HG03439 (cell line): ENCODE results near the gene USH1C.

Source experiments
- ATAC-seq: cut with Tn5 transposase; IDR thresholded peaks from one replicate; pipeline ENCODE4 v1.9.1; 2021; ENCODE audit warnings: mild to moderate bottlenecking, moderate library complexity; ENCODE audit not compliant: unreplicated experiment

Gene USH1C

DNA sequence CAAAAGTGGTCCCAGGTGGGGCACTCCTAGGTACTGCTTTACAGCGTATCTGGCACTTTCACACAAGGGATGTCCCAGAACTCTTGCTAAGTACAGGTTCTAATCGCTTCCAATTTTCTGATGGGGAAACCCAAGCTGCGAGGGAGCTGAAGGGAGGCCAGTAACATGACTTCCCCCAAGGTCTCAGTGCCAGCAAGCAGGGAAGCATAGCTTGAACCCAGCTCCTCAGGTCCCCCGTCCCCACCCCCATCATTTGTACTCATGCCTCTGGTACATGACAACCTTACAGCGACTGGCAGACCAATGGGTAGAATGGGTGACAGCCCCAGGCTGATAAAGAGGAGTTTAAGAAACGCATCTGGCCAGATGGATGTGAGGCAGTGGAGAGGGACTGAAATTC lies 66.9 kb downstream of the USH1C start:
- ATAC-seq, result no peak

DNA sequence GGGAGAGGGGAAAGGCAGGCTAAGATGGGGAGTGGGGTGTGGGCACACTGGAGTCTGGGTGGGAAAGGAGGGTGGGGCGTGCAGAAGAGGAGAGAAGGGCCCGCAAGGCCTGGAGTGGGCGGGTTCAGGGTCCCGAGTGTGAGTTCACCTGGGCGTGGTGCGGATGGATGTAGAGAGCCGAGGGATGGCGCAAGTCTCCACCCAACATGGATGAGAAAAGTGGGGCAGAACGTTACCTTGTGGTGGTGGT lies 67.2 kb downstream of the USH1C start:
- no peak for ATAC-seq

DNA sequence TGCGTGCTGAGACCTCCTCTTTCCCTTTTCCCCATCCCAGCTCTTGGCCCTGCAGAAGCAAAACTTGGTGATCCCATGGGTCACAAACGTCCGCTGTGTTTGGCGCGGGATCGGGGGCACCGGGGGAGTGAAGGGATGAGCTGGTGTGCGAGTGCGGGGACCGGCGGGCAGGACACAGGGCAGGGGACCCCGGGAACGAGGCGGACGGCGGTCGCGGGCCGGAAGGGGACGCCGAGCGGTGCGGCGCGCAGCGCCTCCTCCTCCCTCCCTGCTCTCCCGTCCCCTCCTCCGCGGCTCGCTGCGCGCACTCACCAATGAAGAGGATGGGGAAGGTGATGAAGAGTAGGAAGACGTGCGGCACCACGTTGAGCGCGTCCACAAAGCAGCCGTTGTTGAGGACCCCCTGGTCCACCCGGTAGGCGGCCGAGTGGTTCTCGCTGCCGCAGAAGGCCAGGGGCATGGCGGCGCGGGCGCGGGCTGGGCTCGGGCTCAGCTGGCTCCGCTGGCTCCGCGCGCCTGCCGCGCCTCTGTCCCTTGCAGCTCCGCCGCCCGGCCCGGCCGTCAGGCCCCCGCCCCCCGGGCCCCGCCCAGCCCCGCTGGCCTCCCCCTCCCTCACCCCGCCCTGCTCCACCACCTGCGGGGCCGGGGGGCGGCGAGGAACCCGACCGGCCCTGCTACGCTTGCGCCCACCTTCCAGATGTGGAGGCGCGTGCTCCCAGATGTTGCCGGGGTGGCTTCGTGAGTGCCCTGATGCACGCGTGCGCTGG lies 67.7 kb downstream of the USH1C start, which contains the start of gene ABCC8:
TSS of gene ABCC8 (minus strand) at position 529 of the 767 bp plus-strand sequence. CDS start at position 460, 69 bp downstream.
- no peak for ATAC-seq

DNA sequence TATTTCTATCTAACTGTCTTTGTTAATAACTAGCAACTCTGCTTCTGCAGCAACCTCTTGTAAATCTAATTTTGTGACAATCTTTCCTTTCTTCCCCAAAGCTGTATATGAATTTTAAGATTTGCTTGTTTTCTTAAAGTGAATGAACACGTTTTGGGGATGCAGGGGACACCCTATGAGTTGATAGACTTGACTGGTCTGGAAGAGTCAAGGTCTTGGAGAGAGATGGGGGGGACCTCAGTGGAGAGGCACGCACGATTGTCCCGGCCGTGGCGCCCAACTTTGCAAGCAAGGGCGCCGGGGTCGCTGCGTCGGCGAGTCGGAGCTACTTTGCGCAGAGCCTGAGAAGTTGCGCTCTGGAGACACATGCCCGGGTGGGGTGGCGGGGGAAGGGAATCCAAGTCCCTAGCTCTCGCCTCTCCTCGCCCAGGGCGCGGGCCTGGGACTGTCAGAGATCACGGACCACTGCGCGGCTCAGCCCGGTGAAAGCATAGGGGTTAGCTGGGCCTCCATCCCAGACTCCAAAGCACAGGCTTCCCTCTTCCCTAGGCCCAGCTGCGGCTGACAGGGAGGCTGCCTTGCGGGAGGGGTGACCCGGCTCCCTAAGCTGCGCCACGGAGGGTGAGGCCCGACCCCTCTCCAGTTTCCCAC lies 68.4 kb downstream of the USH1C start:
- no peak for ATAC-seq

DNA sequence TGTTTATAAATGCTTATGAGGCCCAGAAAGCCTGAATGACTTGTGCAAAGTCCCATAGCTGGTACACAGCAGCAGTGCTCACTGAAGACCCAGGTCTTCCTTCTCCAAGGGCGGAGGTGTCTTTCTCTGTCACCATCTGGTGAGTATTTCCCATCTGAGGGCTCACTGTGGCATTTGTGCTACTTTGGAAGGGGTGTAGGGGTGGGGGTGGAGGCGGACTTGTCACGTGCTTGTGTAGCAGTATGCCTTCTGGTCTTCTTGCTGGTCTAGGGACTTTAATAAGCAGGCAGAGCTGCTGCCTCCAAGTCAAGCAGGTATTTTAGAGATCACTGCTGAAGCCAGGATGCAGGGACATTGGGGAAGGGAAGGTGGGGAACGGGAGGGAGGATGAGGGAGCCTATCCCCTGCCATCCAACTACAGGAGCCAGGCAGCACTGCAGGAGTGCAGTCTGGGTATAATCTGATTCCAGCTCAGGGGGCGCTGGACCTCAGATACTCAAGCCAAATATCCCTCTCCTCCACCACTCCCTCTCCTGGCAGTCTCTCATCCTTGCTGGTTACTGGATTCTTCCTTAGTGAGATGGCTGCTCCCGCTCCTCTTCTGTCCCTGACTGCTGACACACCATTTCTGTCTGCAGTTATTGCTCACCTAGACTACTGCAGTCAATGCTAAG lies 71.0 kb downstream of the USH1C start:
- no peak for ATAC-seq

DNA sequence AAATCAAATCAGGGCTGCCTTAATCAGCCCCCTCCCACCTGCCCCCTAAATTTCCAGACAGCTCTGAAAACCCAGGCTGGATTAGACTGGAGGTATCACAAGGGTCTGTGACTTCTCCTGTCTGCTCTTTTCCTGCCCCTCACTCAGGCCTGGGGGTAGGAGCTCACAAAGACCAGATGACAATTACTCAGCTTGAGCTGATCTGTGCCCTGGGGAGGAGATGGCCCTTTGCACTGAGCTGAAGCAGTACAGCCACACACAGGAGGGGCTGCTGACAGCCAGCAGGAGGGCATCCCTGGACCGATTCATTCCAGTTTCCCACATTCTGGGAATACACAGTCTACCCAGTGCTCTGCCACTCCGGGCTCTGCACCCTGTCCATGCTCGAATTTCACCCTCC lies 71.7 kb downstream of the USH1C start:
- ATAC-seq, result no peak

DNA sequence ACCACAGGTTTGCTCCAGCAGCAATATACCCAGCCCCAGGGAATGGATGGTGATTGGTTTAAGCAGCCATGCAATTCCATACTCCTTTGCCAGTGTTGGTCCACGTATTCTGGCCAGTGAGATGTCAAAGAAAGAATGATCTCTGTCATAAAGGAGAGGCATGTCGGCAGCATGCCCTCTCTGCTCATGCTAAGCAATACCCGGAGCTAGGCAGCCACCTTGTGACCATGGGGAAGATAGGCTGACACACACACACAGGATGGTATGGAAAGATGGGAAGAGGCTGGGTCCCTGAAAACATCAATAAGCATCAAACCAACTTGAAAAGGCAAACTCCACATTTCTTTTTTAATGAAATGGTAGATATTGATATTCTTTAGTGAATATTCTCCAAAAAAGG lies 72.7 kb downstream of the USH1C start:
- ATAC-seq, result no peak

DNA sequence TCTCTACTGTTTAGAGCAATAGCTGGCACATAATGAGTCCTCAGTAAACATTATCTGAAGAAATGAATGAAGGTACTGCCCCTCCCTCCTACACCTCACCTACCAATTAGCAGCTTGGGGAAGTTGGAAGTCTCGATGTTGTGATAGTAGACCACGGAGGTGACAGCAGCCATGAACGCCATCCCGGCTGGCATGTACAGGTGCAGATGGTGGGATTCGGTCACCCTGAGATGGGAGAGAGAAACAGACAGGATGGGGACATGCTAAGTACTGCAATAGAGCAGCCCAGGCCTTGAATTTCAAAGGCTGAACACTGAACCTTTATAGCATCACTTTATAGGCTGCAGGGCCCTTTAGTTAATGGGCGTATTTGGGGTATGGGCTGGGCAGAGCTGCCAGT lies 74.2 kb downstream of the USH1C start:
- ATAC-seq, result no peak

DNA sequence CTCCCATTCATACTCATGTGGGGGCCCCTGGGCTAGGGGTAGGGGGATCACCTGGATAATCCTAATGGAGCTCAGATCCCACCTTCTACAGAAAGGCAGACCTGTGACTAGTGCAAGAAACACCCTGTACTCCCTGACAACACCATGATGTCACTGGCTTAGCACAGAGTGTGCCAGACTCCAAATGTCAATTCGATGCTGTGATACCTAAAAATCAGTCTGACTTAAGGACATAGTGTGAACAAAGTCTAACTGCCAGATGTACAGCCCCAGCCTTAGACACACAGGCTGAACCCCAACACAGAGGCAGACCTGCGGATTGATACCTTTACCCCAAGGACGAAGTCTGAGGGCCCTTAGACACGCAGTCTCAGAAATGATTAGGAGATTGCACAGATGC lies 76.1 kb downstream of the USH1C start:
- no peak for ATAC-seq

DNA sequence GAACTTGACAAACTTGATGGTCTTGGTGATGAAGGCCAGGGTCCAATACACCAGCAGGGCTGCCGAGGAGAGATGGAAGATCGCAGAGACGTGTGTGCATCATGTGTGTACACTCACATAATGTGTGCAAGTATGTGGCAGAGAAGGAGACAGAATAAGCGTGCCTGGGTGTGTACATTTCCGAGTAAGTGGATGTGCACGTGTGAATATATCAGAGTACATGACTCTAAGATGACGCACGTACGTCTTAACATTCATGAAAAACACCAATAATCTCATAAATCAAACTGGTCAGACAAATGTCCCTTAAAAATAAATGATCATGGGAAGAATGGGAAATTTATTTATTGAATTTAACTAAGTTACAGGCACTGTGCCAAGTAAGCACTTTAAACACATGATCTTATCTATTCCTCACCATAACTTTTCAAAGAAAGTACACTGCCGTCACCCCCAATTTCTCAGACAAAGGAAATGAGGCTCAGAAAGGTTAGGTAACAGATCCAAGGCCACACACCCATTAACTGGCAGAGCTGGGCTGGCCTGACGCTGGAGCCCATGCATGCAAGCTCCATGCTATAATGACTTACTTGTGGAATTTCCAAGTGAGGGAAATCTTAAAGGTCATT lies 80.6 kb downstream of the USH1C start:
- ATAC-seq, result no peak

DNA sequence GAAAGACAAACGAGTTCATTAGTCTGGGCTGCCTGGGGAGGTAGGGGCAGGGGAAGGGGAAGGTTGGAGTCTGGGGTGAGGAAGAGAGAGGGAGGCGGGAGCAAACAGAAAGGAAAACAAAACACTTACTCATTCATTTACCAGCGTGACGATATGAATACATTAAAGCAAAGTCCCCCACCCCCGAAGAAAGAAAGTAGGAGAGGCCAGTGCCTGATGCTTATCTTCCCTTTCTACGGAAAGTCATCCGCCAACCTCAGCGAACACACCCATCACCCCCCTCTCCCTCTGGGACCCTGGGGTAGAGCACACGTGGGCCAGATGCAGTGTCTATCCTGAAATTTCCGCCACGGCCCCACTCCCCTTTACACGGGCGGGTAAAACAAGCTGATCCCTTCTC lies 81.3 kb downstream of the USH1C start:
- no peak for ATAC-seq

DNA sequence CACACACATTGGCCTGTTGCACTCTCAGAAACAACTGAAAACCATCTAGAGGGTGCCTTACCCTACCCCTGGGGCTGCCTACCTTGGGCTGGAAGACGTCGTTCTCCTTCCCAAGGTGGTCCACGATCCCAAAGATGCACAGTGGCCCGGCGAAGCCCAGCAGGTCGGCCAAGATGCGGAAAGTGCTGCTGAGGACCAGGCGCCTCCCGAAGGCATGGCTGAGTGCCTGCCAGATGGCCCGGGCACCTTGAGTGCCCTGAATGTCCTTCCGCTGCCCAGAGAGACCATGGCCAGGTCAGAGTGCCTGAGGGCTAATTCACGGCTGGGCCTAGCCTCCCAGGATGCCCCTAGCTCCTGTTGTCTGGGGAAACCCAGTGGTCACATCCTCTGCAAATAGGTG lies 83.8 kb downstream of the USH1C start:
- no peak for ATAC-seq

DNA sequence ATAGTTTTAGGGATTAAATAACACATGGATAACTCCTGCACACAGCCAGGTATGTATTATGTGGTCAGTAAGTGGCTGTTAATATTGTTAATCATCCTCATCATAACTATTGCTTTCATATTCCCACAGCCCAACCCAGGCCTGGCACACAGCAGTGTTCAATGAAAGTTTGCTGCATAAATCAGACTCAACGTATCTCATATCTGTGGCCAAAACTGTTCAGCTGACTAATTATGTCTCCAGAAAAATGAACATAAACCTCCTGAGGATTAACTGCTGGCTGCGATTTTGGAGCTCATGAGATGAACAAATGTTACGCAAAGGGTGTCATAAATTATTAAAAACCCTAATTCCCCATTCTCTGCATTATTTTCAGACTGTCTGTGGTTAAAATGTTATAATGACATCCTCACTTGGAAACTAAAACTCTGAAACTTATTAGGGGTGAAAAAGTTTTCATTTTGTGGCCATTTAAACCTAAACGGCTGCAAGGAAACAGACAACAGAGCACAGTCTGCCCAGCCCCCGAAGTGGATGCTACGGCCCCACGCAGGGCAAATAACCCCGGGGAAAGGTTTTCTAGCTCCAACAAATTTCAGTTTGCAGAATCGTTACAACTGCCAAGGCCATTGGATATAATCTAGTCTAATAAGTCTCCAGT lies 84.8 kb downstream of the USH1C start:
- no peak for ATAC-seq

DNA sequence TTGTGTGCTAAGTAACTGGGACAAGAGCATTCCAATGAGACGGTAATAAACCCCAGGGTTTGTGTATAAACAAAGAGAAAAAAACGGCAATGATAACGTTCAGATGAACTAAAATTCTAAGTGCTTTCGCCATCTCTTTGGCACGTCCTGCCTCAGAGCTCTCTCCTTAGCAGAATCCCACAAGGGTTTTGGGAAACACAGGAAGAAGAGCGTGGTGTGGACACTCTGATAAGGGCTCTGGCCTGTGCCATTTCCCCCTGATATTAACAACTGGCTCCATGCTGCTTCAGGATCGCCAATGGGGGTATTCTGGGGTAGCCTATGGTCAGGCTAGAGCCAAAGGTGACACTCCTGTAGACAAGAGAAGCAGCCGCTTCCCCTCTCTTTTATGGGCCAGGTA lies 85.9 kb downstream of the USH1C start:
- ATAC-seq, result no peak

DNA sequence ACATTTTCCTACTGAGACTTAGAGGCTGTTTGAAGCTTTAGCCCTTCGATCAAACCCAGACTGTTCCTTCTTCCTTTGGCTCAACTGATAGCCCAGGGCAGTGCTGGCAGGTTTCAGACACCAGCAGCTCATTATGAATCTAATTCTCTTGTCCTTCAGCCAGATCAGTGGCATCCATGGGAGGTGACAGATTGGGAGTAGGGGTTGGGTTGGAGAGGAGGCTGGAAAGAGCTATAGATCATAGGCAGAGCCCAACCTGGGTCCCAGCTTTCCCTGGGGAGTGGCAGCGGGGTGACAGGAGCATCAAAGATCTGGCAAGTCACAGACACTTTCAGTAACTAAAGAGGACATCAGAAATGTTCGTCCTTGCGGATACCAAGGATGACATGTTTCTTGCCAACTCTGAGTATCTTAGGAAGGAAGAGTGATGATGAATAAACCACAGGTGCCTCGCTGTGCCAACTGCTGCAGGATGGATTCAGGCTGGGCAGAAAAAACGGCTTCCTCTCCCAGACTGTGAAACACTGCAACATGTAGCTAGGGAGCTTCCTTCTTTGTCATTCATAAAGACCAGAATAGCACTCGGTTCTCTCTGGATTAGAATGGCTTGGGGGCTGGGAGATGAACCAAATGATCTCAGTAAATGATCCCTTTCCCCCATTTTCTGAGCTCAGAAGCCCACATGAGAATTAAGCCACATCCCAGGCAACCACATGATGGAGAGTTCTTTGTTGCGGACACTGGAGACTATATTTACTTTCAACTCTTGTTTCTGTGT lies 86.6 kb downstream of the USH1C start:
- ATAC-seq, result no peak

DNA sequence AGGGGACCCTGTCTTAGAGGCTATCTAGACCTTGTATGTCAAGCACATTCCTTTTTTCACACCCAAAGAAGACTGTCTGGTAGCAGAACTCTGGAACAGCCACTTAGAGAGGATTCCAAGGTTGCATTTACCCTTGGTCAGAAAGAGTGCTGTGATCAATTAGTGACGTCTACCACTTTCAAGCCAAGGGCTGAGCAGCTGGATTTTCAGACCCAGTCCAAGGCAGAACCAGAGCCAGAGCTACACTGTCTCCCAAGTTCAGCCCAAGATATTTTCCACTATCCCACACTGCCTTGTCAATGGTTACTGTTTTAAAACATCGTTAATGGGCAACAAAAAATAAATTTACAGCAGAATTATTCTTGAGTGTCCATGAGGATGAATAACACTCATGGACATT lies 91.5 kb downstream of the USH1C start:
- ATAC-seq, result no peak

DNA sequence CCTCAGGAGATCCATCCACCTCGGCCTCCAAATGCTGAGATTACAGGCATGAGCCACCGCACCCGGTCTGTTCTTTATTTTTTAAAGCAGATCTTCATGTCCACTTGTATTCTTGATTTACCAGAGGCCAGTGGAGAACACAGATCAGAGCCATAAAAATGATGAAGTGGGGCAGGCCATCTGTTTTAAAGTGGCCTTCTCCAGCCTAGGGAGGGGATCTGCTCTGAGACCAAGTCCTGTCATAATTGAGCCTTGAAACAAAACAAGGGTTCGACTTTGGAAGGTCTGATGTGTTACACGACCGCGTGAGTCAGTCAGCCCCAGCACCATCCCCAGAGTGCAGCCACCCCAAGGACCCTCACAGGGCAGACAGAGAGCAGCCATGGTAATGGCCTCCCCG lies 95.1 kb downstream of the USH1C start:
- no peak for ATAC-seq

DNA sequence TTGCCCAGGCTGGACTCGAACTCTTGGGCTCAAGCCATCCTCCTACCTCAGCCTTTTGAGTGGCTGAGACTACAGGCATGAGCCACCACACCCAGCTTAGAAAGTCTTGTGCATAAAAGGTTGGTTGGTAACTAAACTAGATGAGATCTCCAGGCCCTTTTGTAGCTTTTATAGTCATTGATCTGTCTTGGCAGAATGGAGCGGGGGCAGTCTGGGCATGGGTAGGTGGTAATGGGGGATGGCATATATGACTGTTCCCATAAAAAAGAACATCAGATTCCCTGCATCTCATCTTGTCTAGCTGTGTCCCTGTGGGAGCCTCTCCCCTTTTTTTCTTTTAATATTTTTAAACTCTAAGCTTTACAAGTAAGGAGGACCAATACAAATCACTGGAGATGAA lies 97.7 kb downstream of the USH1C start:
- ATAC-seq, result no peak

DNA sequence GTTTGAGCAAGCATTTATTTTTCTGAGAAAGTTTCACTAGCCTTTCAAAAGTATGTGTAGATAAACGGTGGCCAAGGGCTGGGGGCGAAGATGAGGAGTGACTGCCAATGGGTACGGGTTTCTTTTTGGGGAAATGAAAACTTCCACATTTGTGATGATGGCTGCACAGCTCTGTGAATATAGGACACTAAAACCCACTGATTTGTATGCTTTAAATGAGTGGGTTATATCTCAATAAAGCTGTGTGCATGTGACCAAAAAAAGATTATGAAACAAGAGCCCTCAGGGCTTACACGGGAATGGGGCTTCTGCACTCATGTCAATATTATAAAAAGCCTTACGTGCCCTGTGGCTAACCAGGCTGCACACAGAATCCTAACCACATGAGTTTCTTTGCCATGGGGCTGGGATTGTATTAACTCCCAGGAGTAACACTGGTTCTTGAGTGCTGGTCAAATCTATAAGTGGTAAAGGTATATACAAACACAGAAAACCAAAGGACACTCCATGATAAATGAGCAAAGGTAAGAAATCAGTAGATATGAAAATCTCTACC lies 98.9 kb downstream of the USH1C start:
- ATAC-seq, result no peak

DNA sequence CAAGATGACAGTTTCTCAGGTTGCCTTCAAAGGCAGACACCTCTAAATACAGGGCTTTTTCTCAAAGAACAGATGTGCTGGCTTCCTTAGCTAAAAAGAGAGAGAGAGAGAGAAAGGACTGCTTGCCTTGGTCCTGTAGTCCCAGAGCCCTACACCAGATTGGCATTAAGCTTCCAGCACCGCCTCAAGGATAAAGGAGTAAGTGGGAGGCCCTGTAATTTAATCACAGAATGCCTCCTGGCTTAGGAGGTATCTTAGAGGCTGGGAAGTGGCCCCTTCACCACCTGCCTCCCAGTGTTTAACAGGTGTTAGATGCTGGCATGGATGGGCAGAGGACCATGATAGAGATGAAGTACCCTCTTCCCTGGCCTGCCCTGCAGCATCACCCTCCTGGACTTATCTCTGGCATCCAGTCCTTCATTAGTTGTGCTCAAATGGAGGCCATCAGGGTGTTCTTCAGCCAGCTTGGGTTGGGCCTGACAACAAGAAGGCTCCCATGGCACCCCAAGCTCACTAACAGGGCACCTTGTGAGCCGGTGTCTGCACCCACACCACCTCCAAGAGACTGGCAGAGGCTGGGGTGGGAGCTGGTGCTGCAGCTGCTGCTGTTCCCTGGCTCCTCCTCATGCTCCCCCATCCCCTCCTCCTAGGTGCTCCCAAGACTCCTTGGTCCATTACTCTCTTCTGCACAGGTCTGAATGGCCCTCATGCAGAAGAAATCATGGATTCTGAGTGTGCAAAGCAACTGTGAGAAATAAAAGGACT lies 100.1 kb downstream of the USH1C start:
- ATAC-seq, result no peak
